WTC11 (cell line): ENCODE data around the gene FNDC1.

Experiments used
- ATF1 ChIP-seq: sonication (generic); formaldehyde crosslinking; IDR thresholded peaks from 2 replicates; pipeline ENCODE4 v1.8.1; 2023; ENCODE audit warnings: mild to moderate bottlenecking, moderate library complexity, missing genetic modification reagents
- ATF3 ChIP-seq: sonication (generic); formaldehyde crosslinking; conservative IDR thresholded peaks from 2 replicates; pipeline ENCODE4 v1.8.1; 2022; ENCODE audit warnings: mild to moderate bottlenecking, missing genetic modification reagents
- CREB1 ChIP-seq: sonication (generic); formaldehyde crosslinking; IDR thresholded peaks from 2 replicates; pipeline ENCODE4 v1.8.0; 2023; ENCODE audit warnings: mild to moderate bottlenecking, missing genetic modification reagents
- CREM ChIP-seq: sonication (generic); formaldehyde crosslinking; IDR thresholded peaks from 2 replicates; pipeline ENCODE4 v1.8.1; 2022; ENCODE audit warnings: mild to moderate bottlenecking, missing genetic modification reagents, moderate library complexity
- CTCF ChIP-seq: fragments of 200-600 bp; IDR thresholded peaks from 2 replicates; pipeline ENCODE4 v1.8.0; 2022; ENCODE audit warnings: antibody characterized with exemption
- JUN ChIP-seq: sonication (generic); formaldehyde crosslinking; IDR thresholded peaks from 2 replicates; pipeline ENCODE4 v1.8.0; 2023; ENCODE audit warnings: mild to moderate bottlenecking, missing genetic modification reagents
- SP1 ChIP-seq: sonication (generic); formaldehyde crosslinking; conservative IDR thresholded peaks from 2 replicates; pipeline ENCODE4 v1.8.1; 2022; ENCODE audit warnings: missing genetic modification reagents
- TEAD4 ChIP-seq: sonication (generic); formaldehyde crosslinking; IDR thresholded peaks from 2 replicates; pipeline ENCODE4 v1.8.0; 2022; ENCODE audit warnings: mild to moderate bottlenecking, missing genetic modification reagents
- ZNF416 ChIP-seq: fragments of 250-450 bp; sonication (Bioruptor Pico); IDR thresholded peaks from 2 replicates; pipeline ENCODE4 v1.9.0; 2021; ENCODE audit warnings: mild to moderate bottlenecking, inconsistent platforms
- TF ChIP-seq, protein P1 (sequence below): sonication (generic); formaldehyde crosslinking; IDR thresholded peaks from 2 replicates; pipeline ENCODE4 v1.8.0; 2022; ENCODE audit warnings: mild to moderate bottlenecking, missing genetic modification reagents
- TF ChIP-seq, protein P2 (sequence below): sonication (generic); formaldehyde crosslinking; IDR thresholded peaks from 2 replicates; pipeline ENCODE4 v1.8.1; 2022; ENCODE audit warnings: low read depth, missing genetic modification reagents, borderline replicate concordance

- TF ChIP-seq ATF1 (no peak), CREM (no peak), SP1 (CRISPR knock-in tag) (no peak), TEAD4 (CRISPR knock-in tag) (no peak), ATF3 (CRISPR knock-in tag) (no peak), CREB1 (no peak), ZNF416 (CRISPR knock-in tag) (no peak), CTCF (0 out of 2 replicates have a peak, but pooled peaks have one; percentile 14), JUN (CRISPR knock-in tag) (no peak)
- TF ChIP-seq, protein P1, sequence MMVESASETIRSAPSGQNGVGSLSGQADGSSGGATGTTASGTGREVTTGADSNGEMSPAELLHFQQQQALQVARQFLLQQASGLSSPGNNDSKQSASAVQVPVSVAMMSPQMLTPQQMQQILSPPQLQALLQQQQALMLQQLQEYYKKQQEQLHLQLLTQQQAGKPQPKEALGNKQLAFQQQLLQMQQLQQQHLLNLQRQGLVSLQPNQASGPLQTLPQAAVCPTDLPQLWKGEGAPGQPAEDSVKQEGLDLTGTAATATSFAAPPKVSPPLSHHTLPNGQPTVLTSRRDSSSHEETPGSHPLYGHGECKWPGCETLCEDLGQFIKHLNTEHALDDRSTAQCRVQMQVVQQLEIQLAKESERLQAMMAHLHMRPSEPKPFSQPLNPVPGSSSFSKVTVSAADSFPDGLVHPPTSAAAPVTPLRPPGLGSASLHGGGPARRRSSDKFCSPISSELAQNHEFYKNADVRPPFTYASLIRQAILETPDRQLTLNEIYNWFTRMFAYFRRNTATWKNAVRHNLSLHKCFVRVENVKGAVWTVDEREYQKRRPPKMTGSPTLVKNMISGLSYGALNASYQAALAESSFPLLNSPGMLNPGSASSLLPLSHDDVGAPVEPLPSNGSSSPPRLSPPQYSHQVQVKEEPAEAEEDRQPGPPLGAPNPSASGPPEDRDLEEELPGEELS (CRISPR knock-in tag) = no peak
- TF ChIP-seq, protein P2, sequence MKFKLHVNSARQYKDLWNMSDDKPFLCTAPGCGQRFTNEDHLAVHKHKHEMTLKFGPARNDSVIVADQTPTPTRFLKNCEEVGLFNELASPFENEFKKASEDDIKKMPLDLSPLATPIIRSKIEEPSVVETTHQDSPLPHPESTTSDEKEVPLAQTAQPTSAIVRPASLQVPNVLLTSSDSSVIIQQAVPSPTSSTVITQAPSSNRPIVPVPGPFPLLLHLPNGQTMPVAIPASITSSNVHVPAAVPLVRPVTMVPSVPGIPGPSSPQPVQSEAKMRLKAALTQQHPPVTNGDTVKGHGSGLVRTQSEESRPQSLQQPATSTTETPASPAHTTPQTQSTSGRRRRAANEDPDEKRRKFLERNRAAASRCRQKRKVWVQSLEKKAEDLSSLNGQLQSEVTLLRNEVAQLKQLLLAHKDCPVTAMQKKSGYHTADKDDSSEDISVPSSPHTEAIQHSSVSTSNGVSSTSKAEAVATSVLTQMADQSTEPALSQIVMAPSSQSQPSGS (CRISPR knock-in tag) = no peak
Observed at GRCh38 chr6:159217595-159218275, 48.5 kb downstream of the FNDC1 start.
